Type B pancreatic cell (in vitro differentiated cells): ENCODE measurements around the gene FAM210B. TPM values are rescaled to one million over a fixed set of nuclear protein-coding genes. Genes with fewer than 3 reads are reported as not detected.

Experiments
- DNase-seq: peaks from one replicate; pipeline ENCODE4 v3.0.0; 2021; ENCODE audit warnings: mixed read lengths; ENCODE audit not compliant: unreplicated experiment; ENCODE audit errors: extremely low spot score
- H3K27ac Mint-ChIP-seq: 2 replicates; pipeline ENCODE4 v1.8.0; 2021; ENCODE audit warnings: mild to moderate bottlenecking, mixed read lengths
- H3K27me3 Mint-ChIP-seq: 2 replicates; pipeline ENCODE4 v1.8.0; 2021; ENCODE audit warnings: mixed read lengths
- H3K36me3 Mint-ChIP-seq: 2 replicates; pipeline ENCODE4 v1.8.0; 2021; ENCODE audit warnings: mixed read lengths
- H3K4me1 Mint-ChIP-seq: one replicate; pipeline ENCODE4 v1.8.0; 2021; ENCODE audit warnings: mixed read lengths; ENCODE audit not compliant: unreplicated experiment
- H3K4me3 Mint-ChIP-seq: 2 replicates; pipeline ENCODE4 v1.8.0; 2021; ENCODE audit warnings: mild to moderate bottlenecking, mixed read lengths
- H3K9me3 Mint-ChIP-seq: 2 replicates; pipeline ENCODE4 v1.8.0; 2021; ENCODE audit warnings: mixed read lengths
- CTCF ChIP-seq: fragments of 200-600 bp; sonication (generic); conservative IDR thresholded peaks from 2 replicates; pipeline ENCODE4 v1.5.0; 2021; ENCODE audit warnings: antibody characterized with exemption, mild to moderate bottlenecking
- total RNA-seq: library from RNA; stranded (reverse); gene quantifications from 2 replicates; pipeline ENCODE4 v1.2.1, GENCODE V29; 2021; ENCODE audit warnings: low replicate concordance

FAM210B gene
- total RNA-seq, 1 donor from 2014 or later, result 58.3 TPM

GRCh38 chr20:56360908-56361205, 2.1 kb downstream of the FAM210B start:
- Mint-ChIP-seq H3K9me3 (no peaks in the 10 kb centered on the region), H3K4me3 (peak overlapping the region; percentile 96), H3K4me1 (peaks cover 22% of the 10 kb centered on the region), H3K27me3 (peaks cover 3% of the 10 kb centered on the region), H3K27ac (no peak overlapping the region), H3K36me3 (peaks cover 5% of the 10 kb centered on the region)
- DNase-seq, result no peak
- TF ChIP-seq CTCF, result no peak

- Mint-ChIP-seq H3K27me3 (peaks cover 3% of the 10 kb centered on the region), H3K4me1 (peaks cover 22% of the 10 kb centered on the region), H3K4me3 (no peak overlapping the region), H3K36me3 (peaks cover 13% of the 10 kb centered on the region), H3K9me3 (no peaks in the 10 kb centered on the region), H3K27ac (no peak overlapping the region)
- no peak for TF ChIP-seq CTCF
- no peak for DNase-seq
Observed at GRCh38 chr20:56361900-56362299, 3.1 kb downstream of the FAM210B start.

- H3K4me3 Mint-ChIP-seq, result no peak overlapping the region
- TF ChIP-seq CTCF, result no peak
- H3K27ac Mint-ChIP-seq, result no peak overlapping the region
Observed at GRCh38 chr20:56362833-56363413, 4.1 kb downstream of the FAM210B start.

GRCh38 chr20:56363491-56363890, 4.7 kb downstream of the FAM210B start:
- Mint-ChIP-seq H3K4me1 (peaks cover 17% of the 10 kb centered on the region), H3K27ac (no peak overlapping the region), H3K36me3 (peaks cover 15% of the 10 kb centered on the region), H3K27me3 (no peaks in the 10 kb centered on the region), H3K9me3 (no peaks in the 10 kb centered on the region), H3K4me3 (no peak overlapping the region)
- no peak for TF ChIP-seq CTCF
- DNase-seq, result no peak

More at GRCh38 chr20:56362833-56363413, 4.1 kb downstream of the FAM210B start:
- Mint-ChIP-seq H3K9me3 (no peaks in the 10 kb centered on the region), H3K36me3 (peaks cover 15% of the 10 kb centered on the region), H3K27me3 (peaks cover 1% of the 10 kb centered on the region), H3K4me1 (peaks cover 19% of the 10 kb centered on the region)
- DNase-seq, result no peak

- no peak for TF ChIP-seq CTCF
- Mint-ChIP-seq H3K4me1 (no peaks in the 10 kb centered on the region), H3K4me3 (no peak overlapping the region), H3K36me3 (peaks cover 22% of the 10 kb centered on the region), H3K27me3 (no peaks in the 10 kb centered on the region), H3K9me3 (no peaks in the 10 kb centered on the region), H3K27ac (no peak overlapping the region)
- DNase-seq, result no peak
Observed at GRCh38 chr20:56368351-56369134, 9.8 kb downstream of the FAM210B start.
